PFSK-1 (cell line): ENCODE measurements around the gene LRRC8B.

ENCODE experiments used
- FOXP2 ChIP-seq: optimal IDR thresholded peaks from 2 replicates; pipeline ENCODE3; 2011; ENCODE audit warnings: borderline replicate concordance, control low read depth, inconsistent platforms; ENCODE audit not compliant: insufficient read depth; ENCODE audit errors: extremely low read length, extremely low read depth
- POLR2AphosphoS5 ChIP-seq: IDR thresholded peaks from 2 replicates; pipeline ENCODE4 v1.6.1; 2012; ENCODE audit warnings: low read depth, mild to moderate bottlenecking, control low read depth, low read length, moderate library complexity
- REST ChIP-seq, 2 experiments: IDR thresholded peaks; 2 replicates each; pipeline versions ENCODE4 v1.6.1 to v1.8.0; 2011 to 2012; ENCODE audit warnings: low read depth in 2 of 2, low read length in 2 of 2, control low read depth in 1 of 2, inconsistent platforms in 1 of 2, mild to moderate bottlenecking in 1 of 2, moderate library complexity in 1 of 2; ENCODE audit not compliant: insufficient read depth in 1 of 2
- SIN3A ChIP-seq: IDR thresholded peaks from 2 replicates; pipeline ENCODE4 v1.6.1; 2012; ENCODE audit warnings: mild to moderate bottlenecking, low read length, moderate library complexity, borderline replicate concordance; ENCODE audit not compliant: insufficient read depth
- TAF1 ChIP-seq: IDR thresholded peaks from 2 replicates; pipeline ENCODE4 v1.6.1; 2012; ENCODE audit warnings: low read length, control low read depth, borderline replicate concordance; ENCODE audit not compliant: insufficient read depth

The LRRC8B gene

GRCh38 chr1:89590341-89591080 is 65.9 kb downstream of the LRRC8B start:
- TF ChIP-seq REST (IDR thresholded peaks at IDR 0.05; ENCODE audit: insufficient read depth in 1 of 2, low read depth in 2 of 2, low read length in 2 of 2), result no peak
- TF ChIP-seq FOXP2, result no peak
- TF ChIP-seq TAF1, result no peak
- TF ChIP-seq POLR2AphosphoS5, result no peak
- TF ChIP-seq SIN3A, result no peak

- TF ChIP-seq SIN3A, result no peak
- TF ChIP-seq FOXP2, result no peak
- TF ChIP-seq POLR2AphosphoS5, result no peak
- TF ChIP-seq TAF1, result no peak
- no peak for TF ChIP-seq REST (IDR thresholded peaks at IDR 0.05; ENCODE audit: insufficient read depth in 1 of 2, low read depth in 2 of 2, low read length in 2 of 2)
These were observed 69.6 kb downstream of the LRRC8B start for GRCh38 chr1:89594096-89594740.

GRCh38 chr1:89596698-89597097 is 72.1 kb downstream of the LRRC8B start:
- no peak for TF ChIP-seq SIN3A
- TF ChIP-seq FOXP2, result no peak
- TF ChIP-seq REST (IDR thresholded peaks at IDR 0.05; ENCODE audit: insufficient read depth in 1 of 2, low read depth in 2 of 2, low read length in 2 of 2), result no peak
- no peak for TF ChIP-seq POLR2AphosphoS5
- TF ChIP-seq TAF1, result no peak

GRCh38 chr1:89598450-89599331 is 74.1 kb downstream of the LRRC8B start:
- no peak for TF ChIP-seq POLR2AphosphoS5
- no peak for TF ChIP-seq SIN3A
- no peak for TF ChIP-seq TAF1
- TF ChIP-seq REST (IDR thresholded peaks at IDR 0.05; ENCODE audit: insufficient read depth in 1 of 2, low read depth in 2 of 2, low read length in 2 of 2), result no peak
- TF ChIP-seq FOXP2, result no peak
